Gastrocnemius medialis (tissue), 4 donors: ENCODE results near the gene SLC6A8. TPM values are rescaled to one million over a fixed set of nuclear protein-coding genes. Genes with fewer than 3 reads are reported as not detected.
A peak's percentile ranks its signal among the peaks of the same experiment; 100 is the strongest.

Experiments
- ATAC-seq, 2 donors: fragments of 150-250 bp; one replicate each; pipeline ENCODE4 v1.9.1; 2016
- DNase-seq, 2 donors: peaks; one replicate each; pipeline ENCODE4 v3.0.0-alpha.2; 2019
- H3K27ac ChIP-seq, 4 donors: fragments of 200-600 bp; sonication (generic); 1 replicate in 1 of 4; 2 replicates in 3 of 4; pipeline ENCODE4 v1.5.1; 2016 to 2018; ENCODE audit warnings: mild to moderate bottlenecking in 2 of 4, moderate library complexity in 1 of 4
- H3K27me3 ChIP-seq, 3 donors: fragments of 200-600 bp; sonication (generic) in 2 of 3; 1 replicate in 1 of 3; 2 replicates in 2 of 3; pipeline versions ENCODE4 v1.5.1 to v1.6.0; 2016 to 2019; ENCODE audit warnings: mild to moderate bottlenecking in 1 of 3, moderate library complexity in 1 of 3
- H3K36me3 ChIP-seq, 2 donors: fragments of 200-600 bp; sonication (generic) in 1 of 2; one replicate each; pipeline ENCODE4 v1.5.1; 2017 to 2018
- H3K4me1 ChIP-seq, 2 donors: fragments of 200-600 bp; sonication (generic) in 1 of 2; one replicate each; pipeline ENCODE4 v1.5.1; 2016 to 2017; ENCODE audit warnings: mild to moderate bottlenecking in 2 of 2
- H3K4me3 ChIP-seq, 4 donors: fragments of 200-600 bp; sonication (generic) in 3 of 4; 1 replicate in 1 of 4; 2 replicates in 3 of 4; pipeline ENCODE4 v1.5.1; 2016 to 2019; ENCODE audit warnings: mild to moderate bottlenecking in 2 of 4
- H3K9me3 ChIP-seq, 3 donors: fragments of 200-600 bp; sonication (generic) in 2 of 3; 1 replicate in 1 of 3; 2 replicates in 2 of 3; pipeline ENCODE4 v1.5.1; 2016 to 2019
- POLR2A ChIP-seq, 2 donors: fragments of 450-650 bp; IDR thresholded peaks; one replicate each; pipeline ENCODE4 v1.6.1; 2017; ENCODE audit warnings: antibody characterized with exemption in 2 of 2, mild to moderate bottlenecking in 2 of 2, moderate library complexity in 2 of 2
- in situ Hi-C, 4 donors: fragments of 200-750 bp; cut with MboI; loops; one replicate each; pipeline versions ENCODE4 v1.15.0 to v1.8.0; 2017; ENCODE audit warnings: low sequenced_read_pairs in 4 of 4
- intact Hi-C: fragments of 100-400 bp; cut with DNase I; formaldehyde crosslinking; loops from one replicate; pipeline ENCODE4 v1.15.1; 2023; ENCODE audit warnings: low total_unique reads
- total RNA-seq, 4 donors: library from RNA; depleted of rRNA; stranded (reverse); fragments of >200 nt; gene quantifications; one replicate each; pipeline versions ENCODE4 v1.1.0 to v1.2.3, GENCODE V29; 2016
- TF ChIP-seq, protein P1 (sequence below), 5 experiments: fragments of 450-650 bp in 3 of 5; fragments of 200-600 bp in 2 of 5; sonication (generic) in 2 of 5; IDR thresholded peaks in 4 of 5; conservative IDR thresholded peaks in 1 of 5; 1 replicate in 4 of 5; 2 replicates in 1 of 5; pipeline ENCODE4 v1.5.1; 2016 to 2019; ENCODE audit warnings: antibody characterized with exemption in 5 of 5, mild to moderate bottlenecking in 3 of 5, moderate library complexity in 3 of 5

SLC6A8 gene
- total RNA-seq, 4 donors from 2014 or later = 40.1 to 78.1 (median 45.0) TPM

DNA sequence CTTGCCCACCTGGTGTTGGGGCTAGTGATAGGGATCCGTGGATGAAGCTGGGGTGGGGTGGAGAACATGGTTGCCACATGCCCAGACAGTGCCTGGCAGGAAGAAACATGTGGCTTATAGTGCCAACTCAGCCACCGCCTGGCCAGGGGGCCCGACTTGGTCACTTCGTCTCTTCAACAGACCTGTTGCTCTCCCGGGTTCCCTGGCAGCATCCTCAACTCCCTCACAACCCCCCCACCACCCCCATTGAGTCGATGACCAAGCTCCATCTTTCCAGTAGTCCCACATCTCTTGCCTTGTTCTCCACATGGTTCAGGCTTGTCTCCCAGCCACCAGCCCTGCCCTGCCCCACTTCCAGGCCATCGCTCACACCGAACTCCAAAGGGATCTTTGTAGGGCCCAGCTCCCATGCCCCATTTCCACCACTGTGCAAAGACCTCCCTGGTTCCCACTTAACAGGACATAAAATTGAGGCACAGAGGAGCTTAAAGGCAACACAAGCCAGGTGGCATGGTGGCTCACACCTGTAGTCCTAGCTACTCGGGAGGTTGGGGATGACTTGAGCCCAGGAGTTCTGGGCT lies 21.9 kb upstream of the SLC6A8 start:
- Histone ChIP-seq H3K36me3 (no peaks in the 10 kb centered on the region), H3K27ac (no peak overlapping the region), H3K27me3 (peaks cover 0 to 21% (median 6%) of the 10 kb centered on the region in 3 donors), H3K9me3 (no peaks in the 10 kb centered on the region), H3K4me1 (peaks cover 0 to 5% of the 10 kb centered on the region in 2 donors), H3K4me3 (no peak overlapping the region)
- no peak for DNase-seq
- intact Hi-C loops (loop anchor here (10.0 kb wide), 1 partner anchor 711 kb away; no protein-coding TSS in a partner anchor), in situ Hi-C loops (loop anchor here (5.0 to 25.0 kb wide), 4 partner anchors 109 to 704 kb away; no protein-coding TSS in a partner anchor)
- TF ChIP-seq, protein P1, sequence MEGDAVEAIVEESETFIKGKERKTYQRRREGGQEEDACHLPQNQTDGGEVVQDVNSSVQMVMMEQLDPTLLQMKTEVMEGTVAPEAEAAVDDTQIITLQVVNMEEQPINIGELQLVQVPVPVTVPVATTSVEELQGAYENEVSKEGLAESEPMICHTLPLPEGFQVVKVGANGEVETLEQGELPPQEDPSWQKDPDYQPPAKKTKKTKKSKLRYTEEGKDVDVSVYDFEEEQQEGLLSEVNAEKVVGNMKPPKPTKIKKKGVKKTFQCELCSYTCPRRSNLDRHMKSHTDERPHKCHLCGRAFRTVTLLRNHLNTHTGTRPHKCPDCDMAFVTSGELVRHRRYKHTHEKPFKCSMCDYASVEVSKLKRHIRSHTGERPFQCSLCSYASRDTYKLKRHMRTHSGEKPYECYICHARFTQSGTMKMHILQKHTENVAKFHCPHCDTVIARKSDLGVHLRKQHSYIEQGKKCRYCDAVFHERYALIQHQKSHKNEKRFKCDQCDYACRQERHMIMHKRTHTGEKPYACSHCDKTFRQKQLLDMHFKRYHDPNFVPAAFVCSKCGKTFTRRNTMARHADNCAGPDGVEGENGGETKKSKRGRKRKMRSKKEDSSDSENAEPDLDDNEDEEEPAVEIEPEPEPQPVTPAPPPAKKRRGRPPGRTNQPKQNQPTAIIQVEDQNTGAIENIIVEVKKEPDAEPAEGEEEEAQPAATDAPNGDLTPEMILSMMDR (IDR thresholded peaks at IDR 0.05 in 4 of 5, conservative IDR thresholded peaks at IDR 0.05 in 1 of 5) = no peak
- TF ChIP-seq POLR2A (IDR thresholded peaks at IDR 0.05) = no peak
- ATAC-seq = no peak

DNA sequence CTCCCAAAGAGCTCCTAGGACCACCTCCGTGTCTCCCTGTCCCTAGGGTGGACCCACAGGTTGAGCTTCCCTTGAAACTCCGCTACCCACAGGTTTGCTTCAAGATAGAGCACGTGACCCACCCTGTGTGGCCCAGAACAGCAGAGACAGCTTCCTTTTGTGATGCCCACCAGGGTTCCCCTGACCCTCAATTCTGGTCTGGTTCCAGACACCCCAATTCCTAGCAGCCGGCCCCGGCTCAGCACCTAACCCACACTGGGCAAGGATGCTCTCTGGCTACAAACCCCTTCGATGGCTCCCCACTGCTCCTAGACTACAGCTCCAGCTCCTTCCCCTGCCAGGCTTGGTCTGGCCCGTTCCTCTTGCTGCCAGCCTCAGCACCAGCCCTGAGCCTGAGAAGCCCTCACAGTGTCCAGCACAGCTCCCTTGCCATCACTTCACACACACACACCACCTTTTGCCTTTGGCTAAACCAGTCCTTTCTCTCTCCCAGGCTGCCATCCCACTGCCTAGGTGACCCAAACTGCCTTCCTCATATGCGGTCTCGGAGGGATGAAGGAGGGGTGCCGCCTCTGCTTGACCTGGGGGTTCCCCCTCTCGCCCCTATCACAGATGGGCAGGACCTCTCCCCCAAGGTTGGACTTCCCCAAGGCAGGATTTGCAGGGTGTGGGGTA lies 20.3 kb upstream of the SLC6A8 start:
- DNase-seq (no peak), ATAC-seq (peak in 1 of 2 donors; percentile 20)
- in situ Hi-C loops (loop anchor here (5.0 to 25.0 kb wide), 4 partner anchors 110 to 705 kb away; no protein-coding TSS in a partner anchor), intact Hi-C loops (loop anchor here (10.0 kb wide), 1 partner anchor 713 kb away; no protein-coding TSS in a partner anchor)
- Histone ChIP-seq H3K36me3 (no peaks in the 10 kb centered on the region), H3K4me3 (no peak overlapping the region), H3K4me1 (peaks cover 0 to 5% of the 10 kb centered on the region in 2 donors), H3K27ac (no peak overlapping the region), H3K27me3 (peaks cover 0 to 9% (median 6%) of the 10 kb centered on the region in 3 donors), H3K9me3 (no peaks in the 10 kb centered on the region)
- no peak for TF ChIP-seq POLR2A (IDR thresholded peaks at IDR 0.05)
- TF ChIP-seq, protein P1 (IDR thresholded peaks at IDR 0.05 in 4 of 5, conservative IDR thresholded peaks at IDR 0.05 in 1 of 5) = no peak

DNA sequence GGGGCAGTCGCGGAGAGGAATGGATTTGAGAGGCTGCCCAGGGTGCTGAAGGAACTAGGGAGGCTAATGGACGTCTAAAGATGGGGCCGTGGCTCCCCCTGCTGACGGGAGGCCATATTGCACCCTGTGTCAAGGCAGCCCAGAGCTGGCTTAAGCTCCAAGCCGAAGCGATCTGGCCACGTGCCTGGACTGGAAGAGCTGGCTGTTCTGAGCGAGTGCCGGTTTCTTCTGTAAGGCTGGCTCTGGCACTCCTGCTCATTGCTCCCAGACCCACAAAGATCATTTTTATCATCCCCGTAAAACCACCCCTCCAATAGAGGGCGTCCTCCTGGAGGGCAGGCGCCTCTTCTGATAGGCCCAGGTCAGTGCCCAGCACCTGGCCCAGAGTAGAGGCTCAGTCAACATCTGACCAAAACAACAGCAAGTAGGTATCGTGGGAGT lies 19.8 kb upstream of the SLC6A8 start:
- in situ Hi-C loops (loop anchor here (5.0 to 25.0 kb wide), 4 partner anchors 111 to 706 kb away; no protein-coding TSS in a partner anchor), intact Hi-C loops (loop anchor here (1.0 to 10.0 kb wide), 3 partner anchors 59 to 713 kb away; no protein-coding TSS in a partner anchor)
- peak; percentile 41 to 74 for DNase-seq
- TF ChIP-seq, protein P1 (IDR thresholded peaks at IDR 0.05 in 4 of 5, conservative IDR thresholded peaks at IDR 0.05 in 1 of 5) = peak; percentile 47 to 79 (median 70)
- no peak for TF ChIP-seq POLR2A (IDR thresholded peaks at IDR 0.05)
- Histone ChIP-seq H3K36me3 (no peaks in the 10 kb centered on the region), H3K27me3 (peaks cover 0 to 7% (median 5%) of the 10 kb centered on the region in 3 donors), H3K27ac (no peak overlapping the region), H3K4me1 (peaks cover 0 to 5% of the 10 kb centered on the region in 2 donors), H3K4me3 (no peak overlapping the region), H3K9me3 (no peaks in the 10 kb centered on the region)
- peak; percentile 77 to 90 for ATAC-seq

DNA sequence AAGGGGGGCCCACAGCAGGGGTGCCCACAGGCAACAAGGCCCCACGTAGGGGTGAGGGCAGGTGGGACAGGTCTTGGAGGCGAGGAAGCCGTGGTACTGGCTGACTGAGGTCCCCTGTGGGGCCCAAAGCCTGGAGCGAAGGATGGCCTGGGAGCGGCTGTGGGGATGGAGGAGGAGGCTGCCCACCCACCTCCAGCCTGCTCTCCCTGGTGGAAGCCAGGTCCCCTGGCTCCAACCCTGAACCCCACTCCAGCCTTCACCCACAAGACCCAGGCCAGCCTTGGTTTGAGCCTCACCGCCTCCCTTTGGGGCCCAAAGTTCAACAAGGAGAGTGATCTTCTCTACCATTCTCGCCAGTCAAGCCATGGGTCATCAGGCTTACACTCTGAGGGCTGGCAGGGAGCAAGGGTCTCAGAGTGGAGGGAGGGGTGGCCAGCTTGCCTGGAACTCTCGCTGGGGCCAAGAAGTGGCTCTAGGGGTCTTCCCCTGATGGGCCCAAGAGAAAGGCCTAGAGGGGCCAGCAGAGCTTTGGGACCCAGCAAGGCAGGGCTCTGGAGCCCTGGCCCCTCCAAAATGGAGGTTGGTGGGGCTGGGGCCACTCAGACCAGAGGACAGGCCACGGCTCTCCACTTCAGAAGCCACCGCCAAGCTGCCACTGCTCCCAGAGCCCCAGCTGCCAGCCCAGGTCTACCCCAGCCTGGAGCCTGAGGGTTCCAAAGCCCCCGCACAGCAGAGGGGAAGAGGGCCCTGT lies 19.1 kb upstream of the SLC6A8 start:
- peak in 1 of 2 donors; percentile 22 for ATAC-seq
- intact Hi-C loops = loop anchor here (1.0 to 10.0 kb wide), 3 partner anchors 60 to 714 kb away; no protein-coding TSS in a partner anchor

More for the DNA sequence above, 19.1 kb upstream of the SLC6A8 start:
- no peak for DNase-seq
- in situ Hi-C loops = loop anchor here (5.0 to 25.0 kb wide), 4 partner anchors 111 to 706 kb away; no protein-coding TSS in a partner anchor
- Histone ChIP-seq H3K9me3 (no peaks in the 10 kb centered on the region), H3K4me1 (peaks cover 0 to 5% of the 10 kb centered on the region in 2 donors), H3K36me3 (no peaks in the 10 kb centered on the region), H3K27ac (no peak overlapping the region), H3K4me3 (no peak overlapping the region), H3K27me3 (peaks cover 0 to 6% (median 0%) of the 10 kb centered on the region in 3 donors)
- no peak for TF ChIP-seq POLR2A (IDR thresholded peaks at IDR 0.05)
- TF ChIP-seq, protein P1 (IDR thresholded peaks at IDR 0.05 in 4 of 5, conservative IDR thresholded peaks at IDR 0.05 in 1 of 5) = no peak
